Testis (tissue), 3 donors: Measurements from ENCODE around the gene CERK. TPM values are rescaled to one million over a fixed set of nuclear protein-coding genes. Genes with fewer than 3 reads are reported as not detected.
A peak's percentile ranks its signal among the peaks of the same experiment; 100 is the strongest.

ENCODE experiments used
- DNase-seq: peaks from one replicate; pipeline ENCODE4 v3.0.0-alpha.2; 2019
- H3K27ac ChIP-seq, 2 donors: fragments of 200-600 bp; sonication (generic); one replicate each; pipeline ENCODE4 v1.5.1; 2019
- H3K27me3 ChIP-seq: fragments of 200-600 bp; sonication (generic); one replicate; pipeline ENCODE4 v1.5.1; 2019
- H3K36me3 ChIP-seq: fragments of 200-600 bp; sonication (generic); one replicate; pipeline ENCODE4 v1.5.1; 2017; ENCODE audit warnings: low read depth; ENCODE audit errors: missing control alignments
- H3K4me1 ChIP-seq: fragments of 200-600 bp; sonication (generic); one replicate; pipeline ENCODE4 v1.5.1; 2019
- H3K4me3 ChIP-seq, 2 donors: fragments of 200-600 bp; sonication (generic); one replicate each; pipeline ENCODE4 v1.5.1; 2017 to 2019
- H3K9me3 ChIP-seq: fragments of 200-600 bp; sonication (generic); one replicate; pipeline ENCODE4 v1.5.1; 2017
- POLR2A ChIP-seq: fragments of 450-650 bp; IDR thresholded peaks from one replicate; pipeline ENCODE4 v1.6.1; 2017; ENCODE audit warnings: antibody characterized with exemption, mild to moderate bottlenecking, moderate library complexity
- WGBS, 2 donors: methylation state at CpG; one replicate each; pipeline ENCODE4 v1.1.5; 2018; 5-methylcytosine and 5-hydroxymethylcytosine counted together
- intact Hi-C: fragments of 100-400 bp; cut with DNase I; formaldehyde crosslinking; loops from one replicate; pipeline ENCODE4 v1.15.1; 2023; ENCODE audit warnings: low total_unique reads
- polyA plus RNA-seq: library from polyadenylated mRNA; stranded (reverse); fragments of 350-450 nt; fragmentation: Illumina TruSeq; extraction: RNeasy Lipid Tissue Mini Kit (QIAGEN cat#74804); gene quantifications from one replicate; pipeline ENCODE4 v1.2.3, GENCODE V29; 2014; ENCODE audit warnings: low read depth, low replicate concordance; ENCODE audit not compliant: insufficient read depth
- total RNA-seq, 2 donors: library from RNA; depleted of rRNA; stranded (reverse); fragments of >200 nt; gene quantifications; one replicate each; pipeline ENCODE4 v1.2.3, GENCODE V29; 2016
- TF ChIP-seq, protein P1 (sequence below), 3 experiments: fragments of 450-650 bp in 2 of 3; fragments of 200-600 bp in 1 of 3; sonication (generic) in 1 of 3; IDR thresholded peaks; one replicate each; pipeline ENCODE4 v1.5.1; 2016 to 2019; ENCODE audit warnings: antibody characterized with exemption in 3 of 3, mild to moderate bottlenecking in 2 of 3, moderate library complexity in 1 of 3

Gene CERK
- total and polyA plus RNA-seq, 3 donors from 2014 or later, result 14.0 to 21.3 (median 17.0) TPM

DNA sequence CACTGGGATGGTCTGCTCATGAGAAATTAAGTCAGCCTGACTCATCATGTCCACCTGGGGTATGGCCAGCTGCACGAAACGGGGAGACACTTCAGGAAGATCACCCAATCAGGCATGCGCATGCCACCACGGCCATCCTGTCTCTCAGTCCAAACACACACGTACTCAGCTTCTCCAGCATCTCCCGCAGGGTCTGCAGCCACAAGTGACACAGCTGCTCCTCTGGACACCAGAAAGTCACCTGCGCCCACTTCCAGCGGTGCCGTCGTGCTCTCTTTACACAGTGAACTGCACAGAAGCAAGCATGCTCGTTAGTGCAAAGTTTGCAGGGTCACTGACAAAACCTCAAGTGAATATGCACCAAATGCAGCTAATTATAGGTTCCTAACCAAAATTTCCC lies 18.1 kb downstream of the CERK start:
- no peak for DNase-seq
- Histone ChIP-seq H3K36me3 (no peaks in the 10 kb centered on the region), H3K4me3 (no peak overlapping the region), H3K27ac (no peak overlapping the region), H3K9me3 (no peaks in the 10 kb centered on the region), H3K27me3 (no peaks in the 10 kb centered on the region), H3K4me1 (no peaks in the 10 kb centered on the region)
- intact Hi-C loops, result no loop called here
- 90 to 93% methylated on average over 11 of the region's 11 CpGs for WGBS, 2 donors
- TF ChIP-seq, protein P1, sequence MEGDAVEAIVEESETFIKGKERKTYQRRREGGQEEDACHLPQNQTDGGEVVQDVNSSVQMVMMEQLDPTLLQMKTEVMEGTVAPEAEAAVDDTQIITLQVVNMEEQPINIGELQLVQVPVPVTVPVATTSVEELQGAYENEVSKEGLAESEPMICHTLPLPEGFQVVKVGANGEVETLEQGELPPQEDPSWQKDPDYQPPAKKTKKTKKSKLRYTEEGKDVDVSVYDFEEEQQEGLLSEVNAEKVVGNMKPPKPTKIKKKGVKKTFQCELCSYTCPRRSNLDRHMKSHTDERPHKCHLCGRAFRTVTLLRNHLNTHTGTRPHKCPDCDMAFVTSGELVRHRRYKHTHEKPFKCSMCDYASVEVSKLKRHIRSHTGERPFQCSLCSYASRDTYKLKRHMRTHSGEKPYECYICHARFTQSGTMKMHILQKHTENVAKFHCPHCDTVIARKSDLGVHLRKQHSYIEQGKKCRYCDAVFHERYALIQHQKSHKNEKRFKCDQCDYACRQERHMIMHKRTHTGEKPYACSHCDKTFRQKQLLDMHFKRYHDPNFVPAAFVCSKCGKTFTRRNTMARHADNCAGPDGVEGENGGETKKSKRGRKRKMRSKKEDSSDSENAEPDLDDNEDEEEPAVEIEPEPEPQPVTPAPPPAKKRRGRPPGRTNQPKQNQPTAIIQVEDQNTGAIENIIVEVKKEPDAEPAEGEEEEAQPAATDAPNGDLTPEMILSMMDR (IDR thresholded peaks at IDR 0.05), result no peak
- TF ChIP-seq POLR2A, result no peak

GRCh38 chr22:46714550-46714949 lies 23.5 kb downstream of the CERK start:
- Histone ChIP-seq H3K27ac (peak overlapping the region in 1 of 2 donors; percentile 12), H3K27me3 (no peaks in the 10 kb centered on the region), H3K9me3 (no peaks in the 10 kb centered on the region), H3K36me3 (no peaks in the 10 kb centered on the region), H3K4me1 (peaks cover 4% of the 10 kb centered on the region), H3K4me3 (no peak overlapping the region)
- TF ChIP-seq POLR2A, result no peak
- TF ChIP-seq, protein P1 (IDR thresholded peaks at IDR 0.05), result no peak
- DNase-seq, result no peak
- 31 to 54% methylated on average over 4 of the region's 4 CpGs for WGBS, 2 donors
- intact Hi-C loops, result no loop called here

DNA sequence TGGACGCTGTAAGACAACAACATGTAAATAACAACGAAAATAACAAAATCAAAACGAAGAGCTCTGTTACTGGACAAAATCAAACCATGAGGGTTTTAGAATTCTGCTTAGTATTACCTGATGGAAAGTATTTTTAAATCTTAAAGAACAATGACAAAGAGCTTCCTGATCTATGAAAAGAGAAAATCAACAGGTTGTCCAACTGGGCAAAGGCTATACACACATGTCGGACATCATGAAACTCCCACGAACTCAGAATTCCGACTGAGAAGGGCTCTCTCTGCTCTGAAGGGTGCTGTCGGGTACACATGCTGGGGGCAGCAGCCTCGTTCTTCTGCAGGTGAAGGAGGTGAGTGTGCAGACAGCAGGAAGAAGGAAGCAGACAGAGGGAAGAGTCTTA lies 25.8 kb downstream of the CERK start:
- TF ChIP-seq POLR2A, result no peak
- TF ChIP-seq, protein P1 (IDR thresholded peaks at IDR 0.05), result no peak
- WGBS, 2 donors, result 89 to 95% methylated on average over 8 of the region's 8 CpGs
- H3K36me3 ChIP-seq, result no peaks in the 10 kb centered on the region
- DNase-seq, result no peak
- H3K4me1 ChIP-seq, result peaks cover 4% of the 10 kb centered on the region
- H3K27me3 ChIP-seq, result no peaks in the 10 kb centered on the region
- intact Hi-C loops, result no loop called here
- no peak overlapping the region for H3K27ac ChIP-seq
- H3K4me3 ChIP-seq, result no peak overlapping the region
- H3K9me3 ChIP-seq, result no peaks in the 10 kb centered on the region

- TF ChIP-seq, protein P1 (IDR thresholded peaks at IDR 0.05), result no peak
- no peak for TF ChIP-seq POLR2A
- Histone ChIP-seq H3K4me3 (no peak overlapping the region), H3K36me3 (no peaks in the 10 kb centered on the region), H3K27ac (no peak overlapping the region), H3K9me3 (no peaks in the 10 kb centered on the region), H3K4me1 (peaks cover 4% of the 10 kb centered on the region), H3K27me3 (no peaks in the 10 kb centered on the region)
- no peak for DNase-seq
- 94 to 95% methylated on average over 11 of the region's 11 CpGs for WGBS, 2 donors
- intact Hi-C loops, result no loop called here
Measured at GRCh38 chr22:46710806-46711205, 27.2 kb downstream of the CERK start.

GRCh38 chr22:46708766-46709330 lies 29.2 kb downstream of the CERK start:
- intact Hi-C loops, result no loop called here
- 93 to 97% methylated on average over 13 to 17 of the region's 17 CpGs for WGBS, 2 donors
- no peaks in the 10 kb centered on the region for H3K36me3 ChIP-seq
- H3K9me3 ChIP-seq, result no peaks in the 10 kb centered on the region
- no peak overlapping the region for H3K4me3 ChIP-seq
- TF ChIP-seq, protein P1 (IDR thresholded peaks at IDR 0.05), result no peak
- TF ChIP-seq POLR2A, result no peak
- DNase-seq, result no peak
- no peaks in the 10 kb centered on the region for H3K27me3 ChIP-seq
- H3K27ac ChIP-seq, result no peak overlapping the region
- H3K4me1 ChIP-seq, result no peaks in the 10 kb centered on the region
